K562 (cell line): Measurements from ENCODE around the gene COL20A1. TPM values are rescaled to one million over a fixed set of nuclear protein-coding genes. Genes with fewer than 3 reads are reported as not detected.

ENCODE experiments used
- FOXJ3 ChIP-seq: sonication (generic); formaldehyde crosslinking; IDR thresholded peaks from 2 replicates; pipeline ENCODE4 v1.4.0; 2020; ENCODE audit warnings: mild to moderate bottlenecking, missing genetic modification reagents
- FOXP1 ChIP-seq: sonication (generic); formaldehyde crosslinking; IDR thresholded peaks from 2 replicates; pipeline ENCODE4 v1.8.0; 2022; ENCODE audit warnings: mild to moderate bottlenecking, missing genetic modification reagents
- HDGF ChIP-seq: fragments of 450-650 bp; IDR thresholded peaks from 2 replicates; pipeline ENCODE4 v1.6.1; 2016
- MAFF ChIP-seq: IDR thresholded peaks from 2 replicates; pipeline ENCODE4 v1.6.1; 2012; ENCODE audit warnings: low read length, improper control_type of control experiment
- NFIC ChIP-seq: fragments of 450-650 bp; IDR thresholded peaks from 2 replicates; pipeline ENCODE4 v1.6.1; 2017; ENCODE audit warnings: mild to moderate bottlenecking, inconsistent platforms
- RAD21 ChIP-seq, 2 experiments: fragments of 250-450 bp in 1 of 2; fragments of 450-650 bp in 1 of 2; sonication (Bioruptor Pico) in 1 of 2; formaldehyde crosslinking in 1 of 2; IDR thresholded peaks in 1 of 2; conservative IDR thresholded peaks in 1 of 2; 2 replicates each; pipeline versions ENCODE4 v1.4.0 to v1.8.0; 2020 to 2022; ENCODE audit warnings: mild to moderate bottlenecking in 2 of 2, moderate library complexity in 1 of 2
- TCF3 ChIP-seq: sonication (generic); formaldehyde crosslinking; IDR thresholded peaks from 2 replicates; pipeline ENCODE4 v1.4.0; 2020; ENCODE audit warnings: mild to moderate bottlenecking, missing genetic modification reagents
- ZNF224 ChIP-seq: sonication (generic); formaldehyde crosslinking; IDR thresholded peaks from 2 replicates; pipeline ENCODE4 v1.8.0; 2022; ENCODE audit warnings: mild to moderate bottlenecking, missing genetic modification reagents
- ZNF311 ChIP-seq: fragments of 250-450 bp; sonication (Bioruptor Pico); IDR thresholded peaks from 2 replicates; pipeline ENCODE4 v1.4.0; 2020; ENCODE audit warnings: mild to moderate bottlenecking, moderate library complexity
- polyA plus RNA-seq, 8 experiments: library from polyadenylated mRNA; depleted of rRNA in 4 of 8; stranded (reverse) in 5 of 8; unstranded in 3 of 8; fragments of >200 nt; fragmentation: Nextera tagmentation in 2 of 8; fragmentation: Illumina TruSeq in 1 of 8; extraction: Ambion mirVana in 2 of 8; extraction: Trizol in 1 of 8; gene quantifications; 2 replicates each; pipeline versions ENCODE4 v1.2.1 to v1.2.3, GENCODE V29; 2011 to 2014; ENCODE audit warnings: inconsistent platforms in 1 of 8, missing spikeins in 1 of 8
- total RNA-seq, 7 experiments: library from RNA; depleted of rRNA in 6 of 7; stranded (reverse); fragments of >200 nt in 6 of 7; fragmentation: Illumina TruSeq in 2 of 7; extraction: Trizol in 2 of 7; gene quantifications; 2 replicates each; pipeline versions ENCODE4 v1.2.1 to v1.2.3, GENCODE V29; 2011 to 2021; ENCODE audit warnings: low replicate concordance in 1 of 7
- TF ChIP-seq, protein P1 (sequence below): sonication (generic); formaldehyde crosslinking; IDR thresholded peaks from 2 replicates; pipeline ENCODE4 v1.8.0; 2022; ENCODE audit warnings: mild to moderate bottlenecking, missing genetic modification reagents
- TF ChIP-seq, protein P2 (sequence below): sonication (generic); formaldehyde crosslinking; IDR thresholded peaks from 2 replicates; pipeline ENCODE4 v1.8.1; 2023; ENCODE audit warnings: missing genetic modification reagents, mild to moderate bottlenecking, borderline replicate concordance
- TF ChIP-seq, protein P3 (sequence below), 3 experiments: fragments of 200-800 bp in 1 of 3; fragments of 250-450 bp in 1 of 3; fragments of 450-650 bp in 1 of 3; sonication (Bioruptor Pico) in 1 of 3; sonication (Bioruptor generic) in 1 of 3; formaldehyde crosslinking in 1 of 3; IDR thresholded peaks; 2 replicates each; pipeline versions ENCODE4 v1.6.1 to v1.8.0; 2016 to 2022; ENCODE audit warnings: mild to moderate bottlenecking in 2 of 3, missing genetic modification characterization in 2 of 3, missing compliant biosample characterization in 1 of 3, moderate library complexity in 1 of 3
- TF ChIP-seq, protein P4 (sequence below): fragments of 250-450 bp; sonication (Bioruptor Pico); IDR thresholded peaks from 2 replicates; pipeline ENCODE4 v1.8.0; 2022; ENCODE audit warnings: inconsistent platforms

The COL20A1 gene
- total and polyA plus RNA-seq, 9 of the 15 experiments (the other 6 are each of a cell fraction or from before 2014, with no cell fraction given) = not detected

DNA sequence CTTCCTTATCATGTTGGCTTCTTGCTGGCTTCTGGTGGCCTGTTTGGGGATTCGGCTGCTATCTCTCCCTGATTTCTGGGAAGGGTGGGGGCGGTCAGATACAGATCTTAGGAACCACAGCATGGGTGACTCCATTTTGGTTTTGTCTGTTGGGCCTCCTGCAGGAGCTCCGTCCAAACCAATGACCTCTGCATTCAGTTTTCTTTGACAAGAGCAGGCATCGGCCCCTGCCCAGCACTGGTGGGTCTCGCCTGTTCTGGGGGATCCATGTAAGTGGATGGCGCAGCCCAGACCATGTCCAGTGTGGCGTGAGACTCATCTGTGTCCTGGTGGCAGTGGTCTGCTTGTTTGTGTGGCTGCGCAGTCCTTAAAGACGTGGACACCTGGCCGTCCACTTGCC, 29.0 kb upstream of the COL20A1 start (continued):
- TF ChIP-seq, protein P1, sequence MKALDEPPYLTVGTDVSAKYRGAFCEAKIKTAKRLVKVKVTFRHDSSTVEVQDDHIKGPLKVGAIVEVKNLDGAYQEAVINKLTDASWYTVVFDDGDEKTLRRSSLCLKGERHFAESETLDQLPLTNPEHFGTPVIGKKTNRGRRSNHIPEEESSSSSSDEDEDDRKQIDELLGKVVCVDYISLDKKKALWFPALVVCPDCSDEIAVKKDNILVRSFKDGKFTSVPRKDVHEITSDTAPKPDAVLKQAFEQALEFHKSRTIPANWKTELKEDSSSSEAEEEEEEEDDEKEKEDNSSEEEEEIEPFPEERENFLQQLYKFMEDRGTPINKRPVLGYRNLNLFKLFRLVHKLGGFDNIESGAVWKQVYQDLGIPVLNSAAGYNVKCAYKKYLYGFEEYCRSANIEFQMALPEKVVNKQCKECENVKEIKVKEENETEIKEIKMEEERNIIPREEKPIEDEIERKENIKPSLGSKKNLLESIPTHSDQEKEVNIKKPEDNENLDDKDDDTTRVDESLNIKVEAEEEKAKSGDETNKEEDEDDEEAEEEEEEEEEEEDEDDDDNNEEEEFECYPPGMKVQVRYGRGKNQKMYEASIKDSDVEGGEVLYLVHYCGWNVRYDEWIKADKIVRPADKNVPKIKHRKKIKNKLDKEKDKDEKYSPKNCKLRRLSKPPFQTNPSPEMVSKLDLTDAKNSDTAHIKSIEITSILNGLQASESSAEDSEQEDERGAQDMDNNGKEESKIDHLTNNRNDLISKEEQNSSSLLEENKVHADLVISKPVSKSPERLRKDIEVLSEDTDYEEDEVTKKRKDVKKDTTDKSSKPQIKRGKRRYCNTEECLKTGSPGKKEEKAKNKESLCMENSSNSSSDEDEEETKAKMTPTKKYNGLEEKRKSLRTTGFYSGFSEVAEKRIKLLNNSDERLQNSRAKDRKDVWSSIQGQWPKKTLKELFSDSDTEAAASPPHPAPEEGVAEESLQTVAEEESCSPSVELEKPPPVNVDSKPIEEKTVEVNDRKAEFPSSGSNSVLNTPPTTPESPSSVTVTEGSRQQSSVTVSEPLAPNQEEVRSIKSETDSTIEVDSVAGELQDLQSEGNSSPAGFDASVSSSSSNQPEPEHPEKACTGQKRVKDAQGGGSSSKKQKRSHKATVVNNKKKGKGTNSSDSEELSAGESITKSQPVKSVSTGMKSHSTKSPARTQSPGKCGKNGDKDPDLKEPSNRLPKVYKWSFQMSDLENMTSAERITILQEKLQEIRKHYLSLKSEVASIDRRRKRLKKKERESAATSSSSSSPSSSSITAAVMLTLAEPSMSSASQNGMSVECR = no peak
- TF ChIP-seq FOXJ3 (CRISPR knock-in tag) (no peak), NFIC (no peak), MAFF (no peak), HDGF (no peak), TCF3 (CRISPR knock-in tag) (no peak), ZNF311 (CRISPR knock-in tag) (peak; percentile 91), FOXP1 (no peak), RAD21 (CRISPR knock-in tag; conservative IDR thresholded peaks at IDR 0.05 in 1 of 2, IDR thresholded peaks at IDR 0.05 in 1 of 2) (no peak), ZNF224 (CRISPR knock-in tag) (no peak)
- TF ChIP-seq, protein P2, sequence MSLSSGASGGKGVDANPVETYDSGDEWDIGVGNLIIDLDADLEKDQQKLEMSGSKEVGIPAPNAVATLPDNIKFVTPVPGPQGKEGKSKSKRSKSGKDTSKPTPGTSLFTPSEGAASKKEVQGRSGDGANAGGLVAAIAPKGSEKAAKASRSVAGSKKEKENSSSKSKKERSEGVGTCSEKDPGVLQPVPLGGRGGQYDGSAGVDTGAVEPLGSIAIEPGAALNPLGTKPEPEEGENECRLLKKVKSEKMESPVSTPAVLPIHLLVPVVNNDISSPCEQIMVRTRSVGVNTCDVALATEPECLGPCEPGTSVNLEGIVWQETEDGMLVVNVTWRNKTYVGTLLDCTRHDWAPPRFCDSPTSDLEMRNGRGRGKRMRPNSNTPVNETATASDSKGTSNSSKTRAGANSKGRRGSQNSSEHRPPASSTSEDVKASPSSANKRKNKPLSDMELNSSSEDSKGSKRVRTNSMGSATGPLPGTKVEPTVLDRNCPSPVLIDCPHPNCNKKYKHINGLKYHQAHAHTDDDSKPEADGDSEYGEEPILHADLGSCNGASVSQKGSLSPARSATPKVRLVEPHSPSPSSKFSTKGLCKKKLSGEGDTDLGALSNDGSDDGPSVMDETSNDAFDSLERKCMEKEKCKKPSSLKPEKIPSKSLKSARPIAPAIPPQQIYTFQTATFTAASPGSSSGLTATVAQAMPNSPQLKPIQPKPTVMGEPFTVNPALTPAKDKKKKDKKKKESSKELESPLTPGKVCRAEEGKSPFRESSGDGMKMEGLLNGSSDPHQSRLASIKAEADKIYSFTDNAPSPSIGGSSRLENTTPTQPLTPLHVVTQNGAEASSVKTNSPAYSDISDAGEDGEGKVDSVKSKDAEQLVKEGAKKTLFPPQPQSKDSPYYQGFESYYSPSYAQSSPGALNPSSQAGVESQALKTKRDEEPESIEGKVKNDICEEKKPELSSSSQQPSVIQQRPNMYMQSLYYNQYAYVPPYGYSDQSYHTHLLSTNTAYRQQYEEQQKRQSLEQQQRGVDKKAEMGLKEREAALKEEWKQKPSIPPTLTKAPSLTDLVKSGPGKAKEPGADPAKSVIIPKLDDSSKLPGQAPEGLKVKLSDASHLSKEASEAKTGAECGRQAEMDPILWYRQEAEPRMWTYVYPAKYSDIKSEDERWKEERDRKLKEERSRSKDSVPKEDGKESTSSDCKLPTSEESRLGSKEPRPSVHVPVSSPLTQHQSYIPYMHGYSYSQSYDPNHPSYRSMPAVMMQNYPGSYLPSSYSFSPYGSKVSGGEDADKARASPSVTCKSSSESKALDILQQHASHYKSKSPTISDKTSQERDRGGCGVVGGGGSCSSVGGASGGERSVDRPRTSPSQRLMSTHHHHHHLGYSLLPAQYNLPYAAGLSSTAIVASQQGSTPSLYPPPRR (CRISPR knock-in tag) = no peak
- TF ChIP-seq, protein P3, sequence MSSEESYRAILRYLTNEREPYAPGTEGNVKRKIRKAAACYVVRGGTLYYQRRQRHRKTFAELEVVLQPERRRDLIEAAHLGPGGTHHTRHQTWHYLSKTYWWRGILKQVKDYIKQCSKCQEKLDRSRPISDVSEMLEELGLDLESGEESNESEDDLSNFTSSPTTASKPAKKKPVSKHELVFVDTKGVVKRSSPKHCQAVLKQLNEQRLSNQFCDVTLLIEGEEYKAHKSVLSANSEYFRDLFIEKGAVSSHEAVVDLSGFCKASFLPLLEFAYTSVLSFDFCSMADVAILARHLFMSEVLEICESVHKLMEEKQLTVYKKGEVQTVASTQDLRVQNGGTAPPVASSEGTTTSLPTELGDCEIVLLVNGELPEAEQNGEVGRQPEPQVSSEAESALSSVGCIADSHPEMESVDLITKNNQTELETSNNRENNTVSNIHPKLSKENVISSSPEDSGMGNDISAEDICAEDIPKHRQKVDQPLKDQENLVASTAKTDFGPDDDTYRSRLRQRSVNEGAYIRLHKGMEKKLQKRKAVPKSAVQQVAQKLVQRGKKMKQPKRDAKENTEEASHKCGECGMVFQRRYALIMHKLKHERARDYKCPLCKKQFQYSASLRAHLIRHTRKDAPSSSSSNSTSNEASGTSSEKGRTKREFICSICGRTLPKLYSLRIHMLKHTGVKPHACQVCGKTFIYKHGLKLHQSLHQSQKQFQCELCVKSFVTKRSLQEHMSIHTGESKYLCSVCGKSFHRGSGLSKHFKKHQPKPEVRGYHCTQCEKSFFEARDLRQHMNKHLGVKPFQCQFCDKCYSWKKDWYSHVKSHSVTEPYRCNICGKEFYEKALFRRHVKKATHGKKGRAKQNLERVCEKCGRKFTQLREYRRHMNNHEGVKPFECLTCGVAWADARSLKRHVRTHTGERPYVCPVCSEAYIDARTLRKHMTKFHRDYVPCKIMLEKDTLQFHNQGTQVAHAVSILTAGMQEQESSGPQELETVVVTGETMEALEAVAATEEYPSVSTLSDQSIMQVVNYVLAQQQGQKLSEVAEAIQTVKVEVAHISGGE (CRISPR knock-in tag; IDR thresholded peaks at IDR 0.05) = peak in 1 of 3 experiments; percentile 26; a peak in 1 of 6 replicates
- TF ChIP-seq, protein P4, sequence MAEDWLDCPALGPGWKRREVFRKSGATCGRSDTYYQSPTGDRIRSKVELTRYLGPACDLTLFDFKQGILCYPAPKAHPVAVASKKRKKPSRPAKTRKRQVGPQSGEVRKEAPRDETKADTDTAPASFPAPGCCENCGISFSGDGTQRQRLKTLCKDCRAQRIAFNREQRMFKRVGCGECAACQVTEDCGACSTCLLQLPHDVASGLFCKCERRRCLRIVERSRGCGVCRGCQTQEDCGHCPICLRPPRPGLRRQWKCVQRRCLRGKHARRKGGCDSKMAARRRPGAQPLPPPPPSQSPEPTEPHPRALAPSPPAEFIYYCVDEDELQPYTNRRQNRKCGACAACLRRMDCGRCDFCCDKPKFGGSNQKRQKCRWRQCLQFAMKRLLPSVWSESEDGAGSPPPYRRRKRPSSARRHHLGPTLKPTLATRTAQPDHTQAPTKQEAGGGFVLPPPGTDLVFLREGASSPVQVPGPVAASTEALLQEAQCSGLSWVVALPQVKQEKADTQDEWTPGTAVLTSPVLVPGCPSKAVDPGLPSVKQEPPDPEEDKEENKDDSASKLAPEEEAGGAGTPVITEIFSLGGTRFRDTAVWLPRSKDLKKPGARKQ = no peak
